Right atrium auricular region (tissue), 2 donors: ENCODE data around the gene ATP2B2. TPM values are rescaled to one million over a fixed set of nuclear protein-coding genes. Genes with fewer than 3 reads are reported as not detected.
"Not testable (repeated sequence)": the region's sequence is repeated elsewhere in the genome, so short reads cannot be mapped to it uniquely, and the experiment has no call there.

Source experiments
- DNase-seq: peaks from one replicate; pipeline ENCODE4 v3.0.0-alpha.2; 2019; ENCODE audit warnings: low spot score
- H3K27ac ChIP-seq, 2 donors: fragments of 200-600 bp; sonication (generic); 1 replicate in 1 of 2; 2 replicates in 1 of 2; pipeline ENCODE4 v1.5.1; 2016 to 2019
- H3K27me3 ChIP-seq, 2 donors: fragments of 200-600 bp; sonication (generic); one replicate each; pipeline versions ENCODE4 v1.5.1 to v1.6.0; 2017 to 2019
- H3K36me3 ChIP-seq: fragments of 200-600 bp; sonication (generic); one replicate; pipeline ENCODE4 v1.5.1; 2016
- H3K4me1 ChIP-seq, 2 donors: fragments of 200-600 bp; sonication (generic); one replicate each; pipeline versions ENCODE4 v1.5.1 to v1.6.0; 2017 to 2019
- H3K4me3 ChIP-seq, 2 donors: fragments of 200-600 bp; sonication (generic); 1 replicate in 1 of 2; 2 replicates in 1 of 2; pipeline ENCODE4 v1.5.1; 2017 to 2019; ENCODE audit warnings: mild to moderate bottlenecking in 1 of 2, moderate library complexity in 1 of 2
- H3K9me3 ChIP-seq, 2 donors: fragments of 200-600 bp; sonication (generic); one replicate each; pipeline ENCODE4 v1.5.1; 2019
- CTCF ChIP-seq, 2 donors: fragments of 200-600 bp; sonication (generic); IDR thresholded peaks; one replicate each; pipeline ENCODE4 v1.5.1; 2019; ENCODE audit warnings: antibody characterized with exemption in 2 of 2
- total RNA-seq, 2 donors: library from RNA; depleted of rRNA; stranded (reverse); fragments of >200 nt; gene quantifications; one replicate each; pipeline ENCODE4 v1.1.0, GENCODE V29; 2016

ATP2B2 gene
- total RNA-seq, 2 donors from 2014 or later: 0.12 to 0.15 TPM

- no peak for DNase-seq
- no peaks in the 10 kb centered on the region for H3K4me1 ChIP-seq
- no peaks in the 10 kb centered on the region for H3K36me3 ChIP-seq
- peaks cover 9 to 26% of the 10 kb centered on the region in 2 donors for H3K9me3 ChIP-seq
- H3K27me3 ChIP-seq: no peaks in the 10 kb centered on the region
- no peak overlapping the region for H3K27ac ChIP-seq
- no peak for TF ChIP-seq CTCF (IDR thresholded peaks at IDR 0.05)
- H3K4me3 ChIP-seq: no peak overlapping the region
Observed at GRCh38 chr3:10383850-10384248, 121.5 kb downstream of the ATP2B2 start.

GRCh38 chr3:10382892-10383849 is 122.2 kb downstream of the ATP2B2 start:
- Histone ChIP-seq H3K4me1 (no peaks in the 10 kb centered on the region), H3K9me3 (peaks cover 6 to 20% of the 10 kb centered on the region in 2 donors), H3K27me3 (no peaks in the 10 kb centered on the region), H3K27ac (no peak overlapping the region), H3K4me3 (no peak overlapping the region), H3K36me3 (no peaks in the 10 kb centered on the region)
- TF ChIP-seq CTCF (IDR thresholded peaks at IDR 0.05): no peak
- DNase-seq: no peak

GRCh38 chr3:10382445-10382844 is 122.9 kb downstream of the ATP2B2 start:
- H3K4me1 ChIP-seq, DNase-seq, H3K36me3 ChIP-seq, H3K4me3 ChIP-seq, H3K27ac ChIP-seq, H3K27me3 ChIP-seq: not testable (repeated sequence)
- peaks cover 0 to 12% of the 10 kb centered on the region in 2 donors for H3K9me3 ChIP-seq

GRCh38 chr3:10381336-10381735 is 124.0 kb downstream of the ATP2B2 start:
- no peak overlapping the region for H3K27ac ChIP-seq
- no peak overlapping the region for H3K4me3 ChIP-seq
- H3K27me3 ChIP-seq: no peaks in the 10 kb centered on the region
- DNase-seq: no peak
- peaks cover 0 to 12% of the 10 kb centered on the region in 2 donors for H3K4me1 ChIP-seq
- no peak for TF ChIP-seq CTCF (IDR thresholded peaks at IDR 0.05)
- peaks cover 0 to 1% of the 10 kb centered on the region in 2 donors for H3K9me3 ChIP-seq
- no peaks in the 10 kb centered on the region for H3K36me3 ChIP-seq

- H3K27ac ChIP-seq: no peak overlapping the region
- peaks cover 0 to 12% of the 10 kb centered on the region in 2 donors for H3K4me1 ChIP-seq
- no peak for TF ChIP-seq CTCF (IDR thresholded peaks at IDR 0.05)
Observed at GRCh38 chr3:10380906-10381305, 124.5 kb downstream of the ATP2B2 start.

GRCh38 chr3:10379961-10380360 is 125.4 kb downstream of the ATP2B2 start:
- no peaks in the 10 kb centered on the region for H3K9me3 ChIP-seq
- no peak for TF ChIP-seq CTCF (IDR thresholded peaks at IDR 0.05)
- H3K4me1 ChIP-seq: peaks cover 0 to 12% of the 10 kb centered on the region in 2 donors
- no peak overlapping the region for H3K27ac ChIP-seq
- no peaks in the 10 kb centered on the region for H3K27me3 ChIP-seq
- no peak for DNase-seq
- H3K36me3 ChIP-seq: no peaks in the 10 kb centered on the region
- no peak overlapping the region for H3K4me3 ChIP-seq

More at GRCh38 chr3:10380906-10381305, 124.5 kb downstream of the ATP2B2 start:
- no peaks in the 10 kb centered on the region for H3K27me3 ChIP-seq
- H3K4me3 ChIP-seq: no peak overlapping the region
- no peaks in the 10 kb centered on the region for H3K36me3 ChIP-seq
- H3K9me3 ChIP-seq: no peaks in the 10 kb centered on the region
- no peak for DNase-seq
